RWPE2 (cell line): ENCODE measurements around the gene SEC63.
A peak's percentile ranks its signal among the peaks of the same experiment; 100 is the strongest.
"Not testable (repeated sequence)": the region's sequence is repeated elsewhere in the genome, so short reads cannot be mapped to it uniquely, and the experiment has no call there.

ENCODE experiments used
- ATAC-seq: fragments of 200-7000 bp; cut with Tn5 transposase; 3 replicates; pipeline ENCODE4 v1.9.1; 2021; ENCODE audit warnings: low read depth
- DNase-seq: peaks from one replicate; pipeline ENCODE4 v3.0.0-alpha.2; 2020; ENCODE audit warnings: low spot score
- H3K27ac ChIP-seq: fragments of 450-650 bp; 2 replicates; pipeline ENCODE4 v1.5.1; 2017; ENCODE audit warnings: mild to moderate bottlenecking; ENCODE audit not compliant: poor library complexity, severe bottlenecking
- H3K27me3 ChIP-seq: fragments of 250-450 bp; sonication (Bioruptor Pico); 2 replicates; pipeline ENCODE4 v1.5.1; 2021; ENCODE audit warnings: mild to moderate bottlenecking, moderate library complexity; ENCODE audit not compliant: insufficient read depth, poor library complexity, severe bottlenecking
- H3K36me3 ChIP-seq: fragments of 250-450 bp; sonication (Bioruptor Pico); 2 replicates; pipeline ENCODE4 v1.5.1; 2020; ENCODE audit warnings: low read depth, mild to moderate bottlenecking, moderate library complexity
- H3K4me1 ChIP-seq: fragments of 250-450 bp; sonication (Bioruptor Pico); 2 replicates; pipeline ENCODE4 v1.5.1; 2021; ENCODE audit warnings: mild to moderate bottlenecking, moderate library complexity; ENCODE audit not compliant: insufficient read depth, poor library complexity, severe bottlenecking
- H3K4me3 ChIP-seq: fragments of 250-450 bp; sonication (Bioruptor Pico); 2 replicates; pipeline ENCODE4 v1.5.1; 2021; ENCODE audit warnings: mild to moderate bottlenecking, moderate library complexity; ENCODE audit not compliant: severe bottlenecking
- H3K9me3 ChIP-seq: fragments of 250-450 bp; sonication (Bioruptor Pico); 2 replicates; pipeline ENCODE4 v1.5.1; 2021; ENCODE audit warnings: mild to moderate bottlenecking, moderate library complexity; ENCODE audit not compliant: severe bottlenecking
- CTCF ChIP-seq: fragments of 450-650 bp; IDR thresholded peaks from one replicate; pipeline ENCODE4 v1.5.1; 2017; ENCODE audit warnings: mild to moderate bottlenecking, moderate library complexity; ENCODE audit not compliant: poor library complexity, severe bottlenecking

The SEC63 gene

GRCh38 chr6:107965746-107966145 lies 7.7 kb upstream of the SEC63 start:
- no peak for TF ChIP-seq CTCF
- Histone ChIP-seq H3K27me3 (no peaks in the 10 kb centered on the region), H3K9me3 (no peaks in the 10 kb centered on the region), H3K36me3 (no peaks in the 10 kb centered on the region), H3K4me3 (no peak overlapping the region), H3K27ac (peak overlapping the region; percentile 89), H3K4me1 (peaks cover 23% of the 10 kb centered on the region)
- DNase-seq, result no peak
- ATAC-seq, result peak; percentile 52

- no peaks in the 10 kb centered on the region for H3K36me3 ChIP-seq
- no peak overlapping the region for H3K4me3 ChIP-seq
- H3K27ac ChIP-seq, result no peak overlapping the region
- H3K9me3 ChIP-seq, result no peaks in the 10 kb centered on the region
- H3K27me3 ChIP-seq, result no peaks in the 10 kb centered on the region
- ATAC-seq (no peak), DNase-seq (no peak)
- TF ChIP-seq CTCF, result no peak
- peaks cover 38% of the 10 kb centered on the region for H3K4me1 ChIP-seq
Observed at GRCh38 chr6:107962723-107963122, 4.7 kb upstream of the SEC63 start.

- DNase-seq (no peak), ATAC-seq (no peak)
- Histone ChIP-seq H3K36me3 (peaks cover 18% of the 10 kb centered on the region), H3K27me3 (no peaks in the 10 kb centered on the region), H3K9me3 (no peaks in the 10 kb centered on the region), H3K4me1 (peaks cover 28% of the 10 kb centered on the region), H3K4me3 (no peak overlapping the region), H3K27ac (no peak overlapping the region)
- no peak for TF ChIP-seq CTCF
Observed at GRCh38 chr6:107959392-107959791, 1.4 kb upstream of the SEC63 start.

- H3K27ac ChIP-seq, result peak overlapping the region; percentile 77
- not testable (repeated sequence) for ATAC-seq, H3K27me3 ChIP-seq, H3K9me3 ChIP-seq, DNase-seq
- H3K36me3 ChIP-seq, result peaks cover 18% of the 10 kb centered on the region
- peaks cover 26% of the 10 kb centered on the region for H3K4me1 ChIP-seq
- peak overlapping the region; percentile 93 for H3K4me3 ChIP-seq
Observed at GRCh38 chr6:107958689-107959362, 818 bp upstream of the SEC63 start.

GRCh38 chr6:107957308-107957908 lies 600 bp downstream of the SEC63 start:
- DNase-seq (no peak), ATAC-seq (peak; percentile 44)
- Histone ChIP-seq H3K4me3 (peak overlapping the region; percentile 93), H3K9me3 (no peaks in the 10 kb centered on the region), H3K36me3 (peaks cover 19% of the 10 kb centered on the region), H3K27ac (peak overlapping the region; percentile 77), H3K27me3 (no peaks in the 10 kb centered on the region), H3K4me1 (peaks cover 30% of the 10 kb centered on the region)
- TF ChIP-seq CTCF, result no peak
